Body of pancreas (tissue), 4 donors: ENCODE data around the gene METTL1. TPM values are rescaled to one million over a fixed set of nuclear protein-coding genes. Genes with fewer than 3 reads are reported as not detected.

ENCODE experiments used
- ATAC-seq: fragments of 150-250 bp; one replicate; pipeline ENCODE4 v1.9.1; 2016
- DNase-seq, 4 donors: peaks; one replicate each; pipeline ENCODE4 v3.0.0-alpha.2; 2019
- H3K27ac ChIP-seq, 4 donors: fragments of 200-600 bp; sonication (generic); 1 replicate in 3 of 4; 2 replicates in 1 of 4; pipeline versions ENCODE4 v1.5.1 to v1.6.1; 2016 to 2019; ENCODE audit warnings: mild to moderate bottlenecking in 1 of 4, mixed read lengths in 1 of 4, moderate library complexity in 1 of 4
- H3K27me3 ChIP-seq, 2 donors: fragments of 200-600 bp; sonication (generic); one replicate each; pipeline ENCODE4 v1.6.0; 2016; ENCODE audit warnings: mild to moderate bottlenecking in 1 of 2
- H3K36me3 ChIP-seq, 2 donors: fragments of 200-600 bp; sonication (generic); replicated peaks in 1 of 2; 2 replicates each; pipeline ENCODE4 v1.5.1; 2016; ENCODE audit warnings: low read depth in 2 of 2; ENCODE audit not compliant: insufficient read depth in 1 of 2
- H3K4me1 ChIP-seq: fragments of 200-600 bp; sonication (generic); one replicate; pipeline ENCODE4 v1.6.0; 2016
- H3K4me3 ChIP-seq, 2 donors: fragments of 200-600 bp; sonication (generic); 1 replicate in 1 of 2; 2 replicates in 1 of 2; pipeline ENCODE4 v1.5.1; 2016 to 2019
- H3K9me3 ChIP-seq, 3 donors: fragments of 200-600 bp; sonication (generic); 1 replicate in 2 of 3; 2 replicates in 1 of 3; pipeline ENCODE4 v1.5.1; 2016
- CTCF ChIP-seq, 7 experiments: fragments of 450-650 bp in 4 of 7; fragments of 200-600 bp in 3 of 7; sonication (generic) in 3 of 7; IDR thresholded peaks; one replicate each; pipeline ENCODE4 v1.5.1; 2016 to 2019; ENCODE audit warnings: antibody characterized with exemption in 7 of 7
- POLR2A ChIP-seq, 3 donors: fragments of 450-650 bp; IDR thresholded peaks; one replicate each; pipeline ENCODE4 v1.6.1; 2016; ENCODE audit warnings: antibody characterized with exemption in 3 of 3, mild to moderate bottlenecking in 2 of 3
- WGBS, 2 donors: methylation state at CpG; one replicate each; pipeline ENCODE4 v1.1.5; 2017; 5-methylcytosine and 5-hydroxymethylcytosine counted together
- intact Hi-C: fragments of 100-400 bp; cut with DNase I; formaldehyde crosslinking; loops from one replicate; pipeline ENCODE4 v1.15.1; 2023
- total RNA-seq, 2 donors: library from RNA; depleted of rRNA; stranded (reverse); fragments of >200 nt; gene quantifications; one replicate each; pipeline ENCODE4 v1.1.0, GENCODE V29; 2016

METTL1 gene
- total RNA-seq, 2 donors from 2014 or later: 16.1 to 23.1 TPM

GRCh38 chr12:57770734-57771133 is 1.2 kb downstream of the METTL1 start:
- Histone ChIP-seq H3K4me3 (no peak overlapping the region), H3K4me1 (peaks cover 46% of the 10 kb centered on the region), H3K27me3 (no peaks in the 10 kb centered on the region), H3K9me3 (no peaks in the 10 kb centered on the region), H3K27ac (no peak overlapping the region), H3K36me3 (peaks cover 0 to 6% of the 10 kb centered on the region in 2 donors)
- WGBS, 2 donors: 75 to 78% methylated on average over 3 to 4 of the region's 4 CpGs
- intact Hi-C loops: no loop called here
- no peak for TF ChIP-seq POLR2A (IDR thresholded peaks at IDR 0.05)
- no peak for TF ChIP-seq CTCF (IDR thresholded peaks at IDR 0.05)
- DNase-seq: no peak
- ATAC-seq: no peak

DNA sequence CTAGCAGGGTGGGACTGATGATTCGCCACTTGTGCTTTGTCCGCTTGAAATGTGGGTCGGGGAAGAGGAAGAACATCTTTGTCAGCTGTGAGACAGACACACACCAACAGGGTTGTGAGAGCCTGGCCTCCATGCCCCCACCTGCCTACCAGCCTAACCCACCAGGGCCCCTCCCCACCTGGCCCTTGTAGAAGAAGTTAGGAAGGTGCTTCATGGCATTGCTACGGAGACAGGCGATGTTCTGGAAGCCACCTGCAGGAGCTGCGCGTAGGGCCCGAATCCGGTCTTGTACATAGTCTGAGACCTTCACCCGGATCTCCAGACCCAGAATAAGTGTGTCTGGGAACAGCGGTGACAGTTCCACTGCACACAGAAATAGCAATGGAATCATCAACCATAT is 2.3 kb downstream of the METTL1 start:
- Histone ChIP-seq H3K27ac (no peak overlapping the region), H3K9me3 (no peaks in the 10 kb centered on the region), H3K4me1 (peaks cover 53% of the 10 kb centered on the region), H3K36me3 (peaks cover 0 to 6% of the 10 kb centered on the region in 2 donors), H3K27me3 (no peaks in the 10 kb centered on the region), H3K4me3 (no peak overlapping the region)
- no peak for DNase-seq
- 89 to 94% methylated on average over 10 to 11 of the region's 11 CpGs for WGBS, 2 donors
- intact Hi-C loops: no loop called here
- no peak for ATAC-seq
- TF ChIP-seq POLR2A (IDR thresholded peaks at IDR 0.05) (no peak), CTCF (IDR thresholded peaks at IDR 0.05) (no peak)

GRCh38 chr12:57767876-57768275 is 4.0 kb downstream of the METTL1 start:
- Histone ChIP-seq H3K36me3 (peaks cover 0 to 6% of the 10 kb centered on the region in 2 donors), H3K4me3 (no peak overlapping the region), H3K27me3 (no peaks in the 10 kb centered on the region), H3K4me1 (peaks cover 46% of the 10 kb centered on the region), H3K27ac (no peak overlapping the region), H3K9me3 (no peaks in the 10 kb centered on the region)
- ATAC-seq (no peak), DNase-seq (no peak)
- no peak for TF ChIP-seq CTCF (IDR thresholded peaks at IDR 0.05)
- TF ChIP-seq POLR2A (IDR thresholded peaks at IDR 0.05): no peak
- intact Hi-C loops: no loop called here
- 90 to 91% methylated on average over 3 of the region's 3 CpGs for WGBS, 2 donors

DNA sequence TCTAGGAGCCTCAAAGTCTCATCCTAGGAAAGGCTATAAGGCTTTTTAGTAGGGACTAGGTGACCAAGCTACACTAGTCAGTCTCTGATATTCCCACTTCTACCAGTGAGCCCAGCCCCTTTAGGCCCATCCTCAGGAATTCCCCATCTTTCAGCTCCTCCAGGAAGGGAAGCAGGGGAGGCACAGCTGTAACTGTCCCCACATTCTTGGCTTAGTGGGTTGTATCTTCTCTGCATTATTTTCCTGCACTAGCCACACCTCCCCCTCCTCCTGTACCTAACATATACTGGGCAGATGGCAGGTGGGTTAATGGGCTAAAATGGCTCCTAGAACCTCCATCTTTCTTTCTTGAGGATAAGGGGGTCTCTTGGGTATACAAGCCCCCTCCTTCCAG is 4.6 kb downstream of the METTL1 start:
- Histone ChIP-seq H3K27ac (no peak overlapping the region), H3K36me3 (peaks cover 0 to 6% of the 10 kb centered on the region in 2 donors), H3K9me3 (no peaks in the 10 kb centered on the region), H3K4me1 (peaks cover 46% of the 10 kb centered on the region), H3K27me3 (no peaks in the 10 kb centered on the region), H3K4me3 (no peak overlapping the region)
- intact Hi-C loops: no loop called here
- TF ChIP-seq CTCF (IDR thresholded peaks at IDR 0.05) (no peak), POLR2A (IDR thresholded peaks at IDR 0.05) (no peak)
- DNase-seq (no peak), ATAC-seq (no peak)

DNA sequence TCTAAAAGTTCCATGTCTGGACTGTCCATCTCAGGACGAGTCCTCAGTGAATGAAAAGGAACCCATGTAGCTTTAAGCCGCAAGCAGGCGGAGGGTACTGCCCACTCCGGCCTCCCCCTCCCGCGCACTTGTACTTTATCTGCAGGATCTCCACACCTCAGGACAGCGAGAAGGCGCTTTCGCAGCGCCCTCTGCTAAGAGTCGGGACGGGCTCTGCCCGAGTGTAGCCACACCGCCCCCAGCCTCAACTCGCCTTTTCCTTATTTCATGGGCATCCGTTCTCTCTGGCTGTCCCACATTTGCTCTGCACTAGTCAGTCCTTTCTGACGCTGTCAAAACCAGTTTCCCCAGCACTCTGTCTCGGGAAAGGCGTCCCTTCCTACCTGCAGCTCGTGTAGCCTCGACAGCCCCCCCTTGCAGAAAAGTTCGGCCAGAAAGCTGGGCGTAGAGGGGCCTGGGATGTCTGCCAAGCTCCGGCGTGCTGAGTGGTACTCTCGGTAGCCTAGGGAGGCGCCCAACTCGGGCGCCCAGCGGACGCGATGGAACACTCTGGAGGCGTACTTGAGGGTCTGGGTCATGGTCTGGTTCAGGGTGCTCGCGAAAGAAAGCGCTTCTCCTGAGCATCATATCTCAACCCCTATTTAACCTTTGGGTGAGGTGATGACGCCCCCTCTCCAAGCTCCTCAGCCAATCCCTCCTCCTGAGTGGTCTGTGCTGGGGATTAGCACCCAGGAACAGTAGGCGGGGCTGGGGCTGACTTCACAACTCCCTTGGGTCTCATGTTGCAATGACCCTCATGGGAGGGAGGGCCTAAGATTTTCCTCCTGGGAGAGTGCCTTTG is 5.2 kb downstream of the METTL1 start, which contains the start of gene CYP27B1:
Gene CYP27B1, minus strand, starts transcription at position 615 of the 841 bp plus-strand sequence. Its CDS starts 37 bp downstream, at position 578.
- Histone ChIP-seq H3K36me3 (peaks cover 0 to 6% of the 10 kb centered on the region in 2 donors), H3K9me3 (no peaks in the 10 kb centered on the region), H3K27me3 (no peaks in the 10 kb centered on the region), H3K27ac (no peak within 1 kb of the TSS), H3K4me3 (peak within 1 kb of the TSS in 1 of 2 donors; percentile 19), H3K4me1 (peaks cover 46% of the 10 kb centered on the region)
- ATAC-seq (peak; percentile 5), DNase-seq (peak in 1 of 4 donors; percentile 37)
- TF ChIP-seq CTCF (IDR thresholded peaks at IDR 0.05): no peak
- TF ChIP-seq POLR2A (IDR thresholded peaks at IDR 0.05): peak in 1 of 3 donors; percentile 7
- 4 to 5% methylated on average over 26 to 38 of the region's 38 CpGs for WGBS, 2 donors
- intact Hi-C loops: no loop called here
